Sciatic nerve (tissue), 2 donors: ENCODE data around the gene RAB27A. TPM values are rescaled to one million over a fixed set of nuclear protein-coding genes. Genes with fewer than 3 reads are reported as not detected.
"Not testable (repeated sequence)": the region's sequence is repeated elsewhere in the genome, so short reads cannot be mapped to it uniquely, and the experiment has no call there.

Source experiments
- ATAC-seq: fragments of 200-7000 bp; cut with Tn5 transposase; one replicate; pipeline ENCODE4 v1.9.1; 2020; ENCODE audit warnings: mild to moderate bottlenecking, moderate library complexity
- DNase-seq: peaks from one replicate; pipeline ENCODE4 v3.0.0-alpha.2; 2020; ENCODE audit warnings: low spot score
- intact Hi-C: fragments of 100-400 bp; cut with DNase I; formaldehyde crosslinking; loops from one replicate; pipeline ENCODE4 v1.14.2; 2022
- total RNA-seq: library from RNA; stranded (reverse); fragmentation: NEBNext Ultra II Directional; extraction: Animal tissue kit (Norgen Biotek cat#: 25700); gene quantifications from one replicate; pipeline ENCODE4 v1.2.1, GENCODE V29; 2021
- donor health status: DM: no; HTN: no; CAD: no.
- donor health status: DM: no; HTN: no; CAD: no.

RAB27A gene
- total RNA-seq, 1 donor from 2014 or later: 27.6 TPM

DNA sequence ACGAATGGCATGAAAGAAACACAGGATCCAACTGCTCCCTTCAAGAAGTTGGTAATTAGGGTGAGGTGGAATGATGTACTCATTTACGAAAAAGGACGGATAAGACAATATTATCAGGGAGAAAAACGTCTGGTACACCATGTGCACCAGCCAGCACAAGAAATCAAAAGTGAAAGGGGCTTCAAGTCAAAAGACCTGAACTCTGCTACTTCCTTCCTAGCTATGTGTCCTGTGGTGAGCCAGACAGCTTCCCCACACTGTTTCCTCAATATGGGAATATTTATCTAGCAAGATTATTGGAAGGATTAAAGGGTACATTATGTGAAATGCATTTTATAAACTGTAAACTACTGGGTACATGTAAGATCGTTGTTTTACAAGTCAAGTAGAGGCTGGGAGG lies 33.9 kb downstream of the RAB27A start:
- intact Hi-C loops: no loop called here
- no peak for ATAC-seq
- no peak for DNase-seq

- intact Hi-C loops: no loop called here
- DNase-seq (no peak), ATAC-seq (no peak)
Observed at GRCh38 chr15:55254916-55255679, 34.5 kb downstream of the RAB27A start.

GRCh38 chr15:55253580-55253979 lies 36.0 kb downstream of the RAB27A start:
- DNase-seq (no peak), ATAC-seq (no peak)
- intact Hi-C loops: no loop called here

DNA sequence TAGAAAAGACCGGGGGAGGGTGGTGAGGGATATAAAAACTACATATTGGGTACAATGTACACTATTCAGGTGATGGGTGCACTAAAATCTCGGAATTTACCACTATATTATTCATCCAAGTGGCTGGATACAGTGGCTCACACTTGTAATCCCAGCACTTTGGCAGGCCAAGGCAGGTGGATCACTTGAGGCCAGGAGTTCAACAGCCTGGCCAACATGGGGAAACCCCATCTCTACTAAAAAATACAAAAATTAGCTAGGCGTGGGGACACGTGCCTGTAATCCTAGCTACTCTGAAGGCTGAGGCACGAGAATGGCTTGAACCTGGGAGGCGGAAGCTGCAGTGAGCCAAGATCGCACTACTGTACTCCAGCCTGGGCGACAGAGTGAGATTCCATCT lies 37.4 kb downstream of the RAB27A start:
- not testable (repeated sequence) for DNase-seq

DNA sequence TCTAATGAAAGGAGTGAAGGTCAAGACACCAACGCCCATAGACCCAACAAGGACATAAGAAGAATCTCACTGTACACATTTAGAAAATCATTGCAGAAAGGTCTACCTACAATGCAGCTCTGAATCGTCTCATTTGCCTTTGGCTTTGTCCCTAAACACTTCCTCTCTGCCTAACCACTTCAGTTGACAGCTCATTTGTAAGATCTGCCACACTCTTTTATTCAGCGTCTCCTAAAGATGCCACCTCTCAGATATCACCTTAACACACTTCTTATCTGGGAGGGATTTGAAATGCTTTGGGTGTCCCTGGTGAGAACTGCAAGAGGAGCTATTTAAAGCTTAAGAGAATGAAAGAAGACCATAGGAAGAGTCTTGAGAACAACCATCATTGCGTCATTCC lies 38.7 kb downstream of the RAB27A start:
- no peak for DNase-seq
- intact Hi-C loops: no loop called here
- ATAC-seq: no peak

More for the DNA sequence above, 37.4 kb downstream of the RAB27A start:
- intact Hi-C loops, ATAC-seq: not testable (repeated sequence)

- ATAC-seq (peak; percentile 76), DNase-seq (no peak)
- intact Hi-C loops: no loop called here
Observed at GRCh38 chr15:55250392-55250791, 39.2 kb downstream of the RAB27A start.

DNA sequence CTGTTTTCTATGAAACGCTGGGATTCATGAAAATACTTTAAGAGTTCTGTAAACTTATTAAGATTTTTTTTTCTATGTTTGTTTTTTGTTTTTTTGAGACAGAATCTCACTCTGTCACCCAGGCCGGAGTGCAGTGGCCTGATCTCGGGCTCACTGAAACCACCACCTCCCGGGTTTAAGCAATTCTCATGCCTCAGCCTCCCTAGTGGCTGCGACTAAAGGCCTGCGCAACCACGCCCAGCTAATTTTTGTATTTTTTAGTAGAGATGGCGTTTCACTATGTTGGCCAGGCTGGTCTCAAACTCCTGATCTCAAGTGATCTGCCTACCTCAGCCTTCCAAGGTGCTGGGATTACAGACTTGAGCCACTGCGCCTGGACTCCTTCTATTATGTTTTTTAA lies 39.7 kb downstream of the RAB27A start:
- intact Hi-C loops, ATAC-seq, DNase-seq: not testable (repeated sequence)

GRCh38 chr15:55248895-55249294 lies 40.7 kb downstream of the RAB27A start:
- DNase-seq: no peak

GRCh38 chr15:55247766-55248427 lies 41.7 kb downstream of the RAB27A start:
- ATAC-seq: no peak
- no peak for DNase-seq

More at GRCh38 chr15:55248895-55249294, 40.7 kb downstream of the RAB27A start:
- ATAC-seq: no peak
- intact Hi-C loops: no loop called here

GRCh38 chr15:55247311-55247710 lies 42.3 kb downstream of the RAB27A start:
- intact Hi-C loops: no loop called here
- ATAC-seq (no peak), DNase-seq (no peak)

More at GRCh38 chr15:55247766-55248427, 41.7 kb downstream of the RAB27A start:
- intact Hi-C loops: no loop called here

DNA sequence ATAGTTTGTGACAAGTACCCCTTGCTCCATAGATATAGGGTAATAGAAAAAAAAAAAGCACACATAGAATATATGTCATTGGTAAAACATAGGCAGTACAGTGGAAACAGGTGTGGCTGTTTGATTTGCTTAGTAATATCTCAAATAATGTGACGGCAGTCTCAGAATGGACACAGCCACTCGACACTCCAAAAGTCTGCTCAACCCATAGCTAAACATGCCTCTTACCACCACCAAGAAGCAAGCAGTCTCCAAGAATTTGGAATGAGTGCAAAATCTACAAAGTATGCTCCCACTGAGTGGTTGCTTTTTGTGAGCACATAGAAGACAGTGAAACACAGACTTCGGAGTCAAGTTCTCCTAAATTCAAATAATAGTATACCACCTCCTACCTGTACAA lies 43.0 kb downstream of the RAB27A start:
- DNase-seq (no peak), ATAC-seq (no peak)
- intact Hi-C loops: no loop called here

DNA sequence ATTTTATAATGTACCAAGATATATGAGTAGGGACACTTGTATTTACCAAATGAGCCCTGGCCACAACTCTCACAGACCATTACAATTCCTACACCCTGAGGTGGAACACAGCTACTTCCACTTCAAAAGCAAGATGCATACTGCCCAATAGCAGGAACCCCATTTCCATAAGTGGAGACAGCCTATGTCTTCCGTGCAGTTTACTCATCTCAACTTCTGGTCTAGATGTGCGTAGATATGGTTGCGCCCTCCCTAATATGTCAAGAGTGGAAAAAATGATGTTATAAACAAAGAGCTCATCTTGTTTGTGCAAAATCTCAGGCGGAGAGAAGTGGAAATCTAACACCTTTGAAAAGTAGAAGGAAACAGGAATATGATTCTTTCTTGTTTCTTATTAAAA lies 44.6 kb downstream of the RAB27A start:
- no peak for ATAC-seq
- intact Hi-C loops: no loop called here
- DNase-seq: no peak

DNA sequence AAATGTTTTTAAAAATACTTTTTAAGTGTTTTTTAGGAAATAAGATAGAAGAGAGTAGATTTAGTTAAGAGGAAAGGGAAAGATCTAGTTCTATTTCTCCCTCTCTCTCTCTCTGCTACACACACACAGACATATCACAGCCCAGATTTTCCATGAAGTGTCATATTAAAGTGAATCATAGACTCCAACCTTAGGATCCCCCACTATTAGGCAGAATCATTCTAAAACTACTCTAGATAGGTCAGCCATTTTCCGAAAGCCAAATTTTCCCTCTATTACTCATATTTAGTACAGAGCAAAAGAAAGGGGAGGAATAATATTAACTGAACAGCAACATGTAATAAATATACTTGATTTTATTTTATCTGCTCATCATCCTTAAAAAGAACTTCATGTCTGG lies 47.7 kb downstream of the RAB27A start:
- ATAC-seq: no peak

GRCh38 chr15:55241186-55241585 lies 48.4 kb downstream of the RAB27A start:
- intact Hi-C loops: no loop called here
- ATAC-seq: no peak
- DNase-seq: no peak

More for the DNA sequence above, 47.7 kb downstream of the RAB27A start:
- no peak for DNase-seq
- intact Hi-C loops: no loop called here

DNA sequence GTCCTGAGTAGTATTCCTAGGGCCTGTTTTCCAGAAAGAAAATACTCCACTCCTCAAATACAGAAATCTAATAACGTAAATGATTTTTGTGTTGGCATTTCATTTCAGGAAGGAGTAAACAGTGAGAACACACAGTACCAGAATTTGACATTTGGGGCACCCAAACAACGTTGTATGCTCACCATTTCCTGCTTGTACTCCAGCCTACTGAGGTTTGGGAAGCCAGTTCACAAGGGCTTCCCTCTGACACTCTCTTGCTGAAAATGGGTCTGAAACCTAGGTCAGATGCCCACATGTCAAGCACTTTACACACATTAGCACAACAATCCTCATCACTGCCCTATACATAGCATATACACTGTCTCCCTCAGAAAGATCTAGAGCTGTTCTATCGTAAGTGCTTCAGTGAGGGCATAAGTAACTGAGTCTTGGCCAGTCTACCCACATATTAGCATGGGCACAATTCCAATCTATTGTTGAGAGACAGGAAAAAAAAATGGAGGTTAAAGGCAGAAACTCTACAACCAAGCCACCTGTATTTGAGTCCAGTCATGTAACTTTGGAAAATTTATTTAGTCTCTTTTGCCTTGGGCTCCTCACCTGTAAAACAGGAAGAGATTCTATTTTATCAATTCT lies 49.4 kb downstream of the RAB27A start:
- no peak for ATAC-seq

DNA sequence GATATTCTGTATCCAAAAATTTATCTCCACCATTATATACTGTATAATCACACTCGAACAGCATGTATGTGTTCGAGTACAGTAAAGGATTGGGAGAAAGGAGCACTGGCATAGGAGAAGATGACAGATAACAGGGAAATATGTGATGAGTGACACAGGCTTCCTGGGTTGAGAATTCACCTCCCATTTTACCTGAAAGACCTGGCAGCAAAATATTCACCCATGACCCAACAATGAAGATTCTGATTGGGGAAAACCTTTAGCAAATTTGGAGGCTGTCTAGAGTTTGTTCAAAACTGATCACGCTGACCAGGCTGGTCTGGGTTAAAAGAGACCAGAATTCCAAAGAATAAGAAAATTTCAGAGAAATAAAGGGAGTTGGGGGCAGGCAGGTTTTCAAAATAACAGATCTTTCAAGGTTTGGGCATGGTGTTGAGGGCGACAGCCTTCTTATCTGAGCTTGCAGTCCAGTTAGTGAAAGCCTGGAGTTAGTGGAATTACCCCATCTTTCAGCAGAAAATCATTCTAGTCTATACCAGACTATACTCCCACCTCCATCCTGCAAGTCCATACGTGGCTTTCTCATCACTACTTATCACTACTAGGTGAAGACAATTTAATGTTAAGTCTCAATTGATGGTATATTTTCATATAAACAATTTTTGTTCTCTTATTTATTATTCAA lies 50.0 kb downstream of the RAB27A start:
- DNase-seq (no peak), ATAC-seq (no peak)
- intact Hi-C loops: no loop called here

More for the DNA sequence above, 49.4 kb downstream of the RAB27A start:
- no peak for DNase-seq
- intact Hi-C loops: no loop called here

GRCh38 chr15:55238877-55239276 lies 50.7 kb downstream of the RAB27A start:
- no peak for DNase-seq
- ATAC-seq: no peak
- intact Hi-C loops: no loop called here

GRCh38 chr15:55237219-55238130 lies 52.1 kb downstream of the RAB27A start:
- intact Hi-C loops: no loop called here
- no peak for ATAC-seq
- DNase-seq: no peak
